WTC11 (cell line): ENCODE measurements around the gene RYR2. TPM values are rescaled to one million over a fixed set of nuclear protein-coding genes. Genes with fewer than 3 reads are reported as not detected.

Experiments
- ATAC-seq: fragments of 200-7000 bp; cut with Tn5 transposase; 2 replicates; pipeline ENCODE4 v1.10.0; 2021; ENCODE audit warnings: mild to moderate bottlenecking, moderate library complexity
- CTCF ChIA-PET: fragments of 300-600 bp; sonication (Branson Sonifier 250); formaldehyde crosslinking; loops from one replicate; lab custom pipeline; 2021; ENCODE audit warnings: antibody characterized with exemption; lab: Charles Lee
- POLR2A ChIA-PET: fragments of 350-600 bp; sonication (Branson Sonifier 250); formaldehyde crosslinking; loops from one replicate; lab custom pipeline; 2021; ENCODE audit warnings: antibody characterized with exemption; lab: Charles Lee
- DNase-seq: peaks from one replicate; pipeline ENCODE4 v3.0.0; 2021; ENCODE audit warnings: low spot score
- H3K27ac Mint-ChIP-seq: 2 replicates; pipeline ENCODE4 v1.8.0; 2021; ENCODE audit warnings: mixed read lengths
- H3K27me3 Mint-ChIP-seq: 2 replicates; pipeline ENCODE4 v1.8.0; 2021; ENCODE audit warnings: low read depth, mild to moderate bottlenecking, moderate library complexity, mixed read lengths
- H3K36me3 Mint-ChIP-seq: 2 replicates; pipeline ENCODE4 v1.8.0; 2021; ENCODE audit warnings: mixed read lengths
- H3K4me1 Mint-ChIP-seq: 2 replicates; pipeline ENCODE4 v1.8.0; 2022; ENCODE audit warnings: mixed read lengths
- H3K4me3 Mint-ChIP-seq: 2 replicates; pipeline ENCODE4 v1.8.0; 2021; ENCODE audit warnings: mild to moderate bottlenecking, moderate library complexity, mixed read lengths
- H3K9me3 Mint-ChIP-seq: 2 replicates; pipeline ENCODE4 v1.8.0; 2021; ENCODE audit warnings: mixed read lengths
- CDX4 ChIP-seq: fragments of 250-450 bp; sonication (Bioruptor Pico); IDR thresholded peaks from 2 replicates; pipeline ENCODE4 v1.9.0; 2021; ENCODE audit warnings: moderate library complexity, mild to moderate bottlenecking, inconsistent platforms, borderline replicate concordance
- ELF4 ChIP-seq: sonication (generic); formaldehyde crosslinking; IDR thresholded peaks from 2 replicates; pipeline ENCODE4 v1.8.1; 2022; ENCODE audit warnings: low read depth, mild to moderate bottlenecking, moderate library complexity, missing genetic modification reagents
- ERG ChIP-seq: fragments of 250-450 bp; sonication (Bioruptor Pico); IDR thresholded peaks from 2 replicates; pipeline ENCODE4 v1.8.0; 2021; ENCODE audit warnings: mild to moderate bottlenecking
- GTF2I ChIP-seq: fragments of 250-450 bp; sonication (Bioruptor Pico); conservative IDR thresholded peaks from 2 replicates; pipeline ENCODE4 v1.4.0; 2021; ENCODE audit warnings: mild to moderate bottlenecking
- MLX ChIP-seq: sonication (generic); formaldehyde crosslinking; IDR thresholded peaks from 2 replicates; pipeline ENCODE4 v1.8.1; 2023; ENCODE audit warnings: mild to moderate bottlenecking, missing genetic modification reagents, moderate library complexity
- NFYB ChIP-seq: sonication (generic); formaldehyde crosslinking; conservative IDR thresholded peaks from 2 replicates; pipeline ENCODE4 v1.8.0; 2022; ENCODE audit warnings: low read depth, missing genetic modification reagents
- NR1H2 ChIP-seq: sonication (generic); formaldehyde crosslinking; IDR thresholded peaks from 2 replicates; pipeline ENCODE4 v1.9.0; 2021; ENCODE audit warnings: mild to moderate bottlenecking, moderate library complexity, missing genetic modification reagents
- NR2C2 ChIP-seq: sonication (generic); formaldehyde crosslinking; IDR thresholded peaks from 2 replicates; pipeline ENCODE4 v1.8.0; 2022; ENCODE audit warnings: mild to moderate bottlenecking, missing genetic modification reagents
- SP1 ChIP-seq: sonication (generic); formaldehyde crosslinking; conservative IDR thresholded peaks from 2 replicates; pipeline ENCODE4 v1.8.1; 2022; ENCODE audit warnings: missing genetic modification reagents
- STAT6 ChIP-seq: sonication (generic); formaldehyde crosslinking; conservative IDR thresholded peaks from 2 replicates; pipeline ENCODE4 v1.8.1; 2023; ENCODE audit warnings: mild to moderate bottlenecking, low read depth, missing genetic modification reagents, moderate library complexity
- TEAD4 ChIP-seq: sonication (generic); formaldehyde crosslinking; IDR thresholded peaks from 2 replicates; pipeline ENCODE4 v1.8.0; 2022; ENCODE audit warnings: mild to moderate bottlenecking, missing genetic modification reagents
- USF1 ChIP-seq: sonication (generic); formaldehyde crosslinking; IDR thresholded peaks from 2 replicates; pipeline ENCODE4 v1.8.0; 2022; ENCODE audit warnings: mild to moderate bottlenecking, missing genetic modification reagents
- ZNF232 ChIP-seq: sonication (generic); formaldehyde crosslinking; IDR thresholded peaks from 2 replicates; pipeline ENCODE4 v1.8.0; 2022; ENCODE audit warnings: mild to moderate bottlenecking, missing genetic modification reagents
- ZSCAN18 ChIP-seq: fragments of 250-450 bp; sonication (Bioruptor Pico); IDR thresholded peaks from 2 replicates; pipeline ENCODE4 v2.1.2; 2022; ENCODE audit warnings: mild to moderate bottlenecking, moderate library complexity
- total RNA-seq: library from RNA; stranded (reverse); gene quantifications from 3 replicates; pipeline ENCODE4 v1.2.3, GENCODE V29; 2021
- TF ChIP-seq, protein P1 (sequence below): sonication (generic); formaldehyde crosslinking; IDR thresholded peaks from 2 replicates; pipeline ENCODE4 v1.8.1; 2023; ENCODE audit warnings: mild to moderate bottlenecking, moderate library complexity, missing genetic modification reagents
- TF ChIP-seq, protein P2 (sequence below): sonication (generic); formaldehyde crosslinking; IDR thresholded peaks from 2 replicates; pipeline ENCODE4 v1.8.0; 2022; ENCODE audit warnings: mild to moderate bottlenecking, missing genetic modification reagents
- TF ChIP-seq, protein P3 (sequence below): sonication (generic); formaldehyde crosslinking; IDR thresholded peaks from 2 replicates; pipeline ENCODE4 v1.8.1; 2023; ENCODE audit warnings: mild to moderate bottlenecking, missing genetic modification reagents, moderate library complexity
- TF ChIP-seq, protein P4 (sequence below): sonication (generic); formaldehyde crosslinking; IDR thresholded peaks from 2 replicates; pipeline ENCODE4 v1.8.1; 2022; ENCODE audit warnings: mild to moderate bottlenecking, moderate library complexity, missing genetic modification reagents
- TF ChIP-seq, protein P5 (sequence below): sonication (generic); formaldehyde crosslinking; IDR thresholded peaks from 2 replicates; pipeline ENCODE4 v1.8.1; 2022; ENCODE audit warnings: low read depth, mild to moderate bottlenecking, moderate library complexity, missing genetic modification reagents, borderline replicate concordance
- TF ChIP-seq, protein P6 (sequence below): sonication (generic); formaldehyde crosslinking; IDR thresholded peaks from 2 replicates; pipeline ENCODE4 v1.8.1; 2022; ENCODE audit warnings: missing genetic modification reagents, borderline replicate concordance

The RYR2 gene
- total RNA-seq, 1 experiment from 2014 or later, result 7.9 TPM

- TF ChIP-seq, protein P1, sequence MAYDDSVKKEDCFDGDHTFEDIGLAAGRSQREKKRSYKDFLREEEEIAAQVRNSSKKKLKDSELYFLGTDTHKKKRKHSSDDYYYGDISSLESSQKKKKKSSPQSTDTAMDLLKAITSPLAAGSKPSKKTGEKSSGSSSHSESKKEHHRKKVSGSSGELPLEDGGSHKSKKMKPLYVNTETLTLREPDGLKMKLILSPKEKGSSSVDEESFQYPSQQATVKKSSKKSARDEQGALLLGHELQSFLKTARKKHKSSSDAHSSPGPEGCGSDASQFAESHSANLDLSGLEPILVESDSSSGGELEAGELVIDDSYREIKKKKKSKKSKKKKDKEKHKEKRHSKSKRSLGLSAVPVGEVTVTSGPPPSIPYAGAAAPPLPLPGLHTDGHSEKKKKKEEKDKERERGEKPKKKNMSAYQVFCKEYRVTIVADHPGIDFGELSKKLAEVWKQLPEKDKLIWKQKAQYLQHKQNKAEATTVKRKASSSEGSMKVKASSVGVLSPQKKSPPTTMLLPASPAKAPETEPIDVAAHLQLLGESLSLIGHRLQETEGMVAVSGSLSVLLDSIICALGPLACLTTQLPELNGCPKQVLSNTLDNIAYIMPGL (CRISPR knock-in tag), result no peak
- TF ChIP-seq CDX4 (CRISPR knock-in tag) (no peak), SP1 (CRISPR knock-in tag) (no peak), ERG (CRISPR knock-in tag) (no peak)
- TF ChIP-seq, protein P2, sequence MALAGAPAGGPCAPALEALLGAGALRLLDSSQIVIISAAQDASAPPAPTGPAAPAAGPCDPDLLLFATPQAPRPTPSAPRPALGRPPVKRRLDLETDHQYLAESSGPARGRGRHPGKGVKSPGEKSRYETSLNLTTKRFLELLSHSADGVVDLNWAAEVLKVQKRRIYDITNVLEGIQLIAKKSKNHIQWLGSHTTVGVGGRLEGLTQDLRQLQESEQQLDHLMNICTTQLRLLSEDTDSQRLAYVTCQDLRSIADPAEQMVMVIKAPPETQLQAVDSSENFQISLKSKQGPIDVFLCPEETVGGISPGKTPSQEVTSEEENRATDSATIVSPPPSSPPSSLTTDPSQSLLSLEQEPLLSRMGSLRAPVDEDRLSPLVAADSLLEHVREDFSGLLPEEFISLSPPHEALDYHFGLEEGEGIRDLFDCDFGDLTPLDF (CRISPR knock-in tag), result no peak
Measured at GRCh38 chr1:237341391-237341790, 299.4 kb downstream of the RYR2 start (continued).

DNA sequence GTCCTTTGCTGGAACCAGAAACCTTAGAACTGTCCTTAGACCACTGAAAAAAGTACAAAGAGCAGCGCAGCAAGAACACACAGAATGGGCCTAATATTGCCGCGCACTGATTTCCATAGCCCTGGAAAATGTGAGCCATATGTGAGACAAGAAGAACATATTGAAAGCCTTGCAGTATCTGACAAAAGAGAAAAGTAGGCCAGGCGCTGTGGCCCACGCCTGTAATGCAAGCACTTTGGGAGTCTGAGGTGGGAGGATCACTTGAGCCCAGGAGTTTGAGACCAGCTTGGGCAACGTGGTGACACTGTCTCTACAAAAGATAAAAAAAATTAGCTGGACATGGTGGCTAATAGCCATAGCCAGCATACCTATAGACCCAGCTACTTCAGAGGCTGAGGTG, 300.7 kb downstream of the RYR2 start:
- H3K9me3 Mint-ChIP-seq, result peaks cover 14% of the 10 kb centered on the region
- CTCF ChIA-PET, result no interaction called here
- POLR2A ChIA-PET, result no interaction called here
- TF ChIP-seq TEAD4 (no peak), NR2C2 (CRISPR knock-in tag) (no peak), NR1H2 (no peak), USF1 (CRISPR knock-in tag) (no peak), NFYB (CRISPR knock-in tag) (no peak), ELF4 (CRISPR knock-in tag) (no peak), ZNF232 (CRISPR knock-in tag) (no peak), MLX (no peak), ZSCAN18 (CRISPR knock-in tag) (no peak), GTF2I (CRISPR knock-in tag) (no peak), STAT6 (CRISPR knock-in tag) (no peak)
- TF ChIP-seq, protein P3, sequence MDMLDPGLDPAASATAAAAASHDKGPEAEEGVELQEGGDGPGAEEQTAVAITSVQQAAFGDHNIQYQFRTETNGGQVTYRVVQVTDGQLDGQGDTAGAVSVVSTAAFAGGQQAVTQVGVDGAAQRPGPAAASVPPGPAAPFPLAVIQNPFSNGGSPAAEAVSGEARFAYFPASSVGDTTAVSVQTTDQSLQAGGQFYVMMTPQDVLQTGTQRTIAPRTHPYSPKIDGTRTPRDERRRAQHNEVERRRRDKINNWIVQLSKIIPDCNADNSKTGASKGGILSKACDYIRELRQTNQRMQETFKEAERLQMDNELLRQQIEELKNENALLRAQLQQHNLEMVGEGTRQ (CRISPR knock-in tag), result no peak
- TF ChIP-seq, protein P4, sequence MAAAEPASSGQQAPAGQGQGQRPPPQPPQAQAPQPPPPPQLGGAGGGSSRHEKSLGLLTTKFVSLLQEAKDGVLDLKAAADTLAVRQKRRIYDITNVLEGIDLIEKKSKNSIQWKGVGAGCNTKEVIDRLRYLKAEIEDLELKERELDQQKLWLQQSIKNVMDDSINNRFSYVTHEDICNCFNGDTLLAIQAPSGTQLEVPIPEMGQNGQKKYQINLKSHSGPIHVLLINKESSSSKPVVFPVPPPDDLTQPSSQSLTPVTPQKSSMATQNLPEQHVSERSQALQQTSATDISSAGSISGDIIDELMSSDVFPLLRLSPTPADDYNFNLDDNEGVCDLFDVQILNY (CRISPR knock-in tag), result no peak
- TF ChIP-seq, protein P5, sequence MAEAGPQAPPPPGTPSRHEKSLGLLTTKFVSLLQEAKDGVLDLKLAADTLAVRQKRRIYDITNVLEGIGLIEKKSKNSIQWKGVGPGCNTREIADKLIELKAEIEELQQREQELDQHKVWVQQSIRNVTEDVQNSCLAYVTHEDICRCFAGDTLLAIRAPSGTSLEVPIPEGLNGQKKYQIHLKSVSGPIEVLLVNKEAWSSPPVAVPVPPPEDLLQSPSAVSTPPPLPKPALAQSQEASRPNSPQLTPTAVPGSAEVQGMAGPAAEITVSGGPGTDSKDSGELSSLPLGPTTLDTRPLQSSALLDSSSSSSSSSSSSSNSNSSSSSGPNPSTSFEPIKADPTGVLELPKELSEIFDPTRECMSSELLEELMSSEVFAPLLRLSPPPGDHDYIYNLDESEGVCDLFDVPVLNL (CRISPR knock-in tag), result no peak
- TF ChIP-seq, protein P6, sequence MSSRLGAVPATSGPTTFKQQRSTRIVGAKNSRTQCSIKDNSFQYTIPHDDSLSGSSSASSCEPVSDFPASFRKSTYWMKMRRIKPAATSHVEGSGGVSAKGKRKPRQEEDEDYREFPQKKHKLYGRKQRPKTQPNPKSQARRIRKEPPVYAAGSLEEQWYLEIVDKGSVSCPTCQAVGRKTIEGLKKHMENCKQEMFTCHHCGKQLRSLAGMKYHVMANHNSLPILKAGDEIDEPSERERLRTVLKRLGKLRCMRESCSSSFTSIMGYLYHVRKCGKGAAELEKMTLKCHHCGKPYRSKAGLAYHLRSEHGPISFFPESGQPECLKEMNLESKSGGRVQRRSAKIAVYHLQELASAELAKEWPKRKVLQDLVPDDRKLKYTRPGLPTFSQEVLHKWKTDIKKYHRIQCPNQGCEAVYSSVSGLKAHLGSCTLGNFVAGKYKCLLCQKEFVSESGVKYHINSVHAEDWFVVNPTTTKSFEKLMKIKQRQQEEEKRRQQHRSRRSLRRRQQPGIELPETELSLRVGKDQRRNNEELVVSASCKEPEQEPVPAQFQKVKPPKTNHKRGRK (CRISPR knock-in tag), result no peak

More for the DNA sequence above, 300.7 kb downstream of the RYR2 start:
- no peak overlapping the region for H3K27ac Mint-ChIP-seq
- DNase-seq, result no peak
- H3K4me3 Mint-ChIP-seq, result no peak overlapping the region
- no peak for ATAC-seq
- no peaks in the 10 kb centered on the region; the same call in 1 of the 2 replicates for H3K36me3 Mint-ChIP-seq
- H3K4me1 Mint-ChIP-seq, result peaks cover 25% of the 10 kb centered on the region
- no peaks in the 10 kb centered on the region for H3K27me3 Mint-ChIP-seq
